ENCODE data around the gene PROZ. TPM values are rescaled to one million over a fixed set of nuclear protein-coding genes. Genes with fewer than 3 reads are reported as not detected.

The PROZ gene
- total RNA-seq, 1 experiment from 2014 or later, result not detected

- H3K79me2 ChIP-seq (ENCODE audit: insufficient read depth, low read length), result no peaks in the 10 kb centered on the region
- H3K4ac ChIP-seq (ENCODE audit: low read depth, low read length), result no peak overlapping the region
- H3K27ac ChIP-seq (ENCODE audit: insufficient read length, low read depth, low read length), result no peak overlapping the region
- H4K8ac ChIP-seq (replicated peaks; ENCODE audit: insufficient read length, low read depth, low read length), result no peak overlapping the region
- H2BK5ac ChIP-seq (ENCODE audit: insufficient read length, low read length), result no peak overlapping the region
- Mint-ChIP-seq H3K27ac (peak overlapping the region in 2 of 3 experiments; percentile 13 to 66; a peak in 3 of 7 replicates), H3K4me1 (peaks cover 12 to 18% of the 10 kb centered on the region in 2 experiments), H3K27me3 (ENCODE audit: low read depth) (no peaks in the 10 kb centered on the region), H3K36me3 (ENCODE audit: insufficient read depth in 1 of 3, low read depth in 3 of 3) (peaks cover 23 to 69% (median 42%) of the 10 kb centered on the region in 3 experiments; a peak in 6 of 7 replicates), H3K4me3 (no peak overlapping the region), H3K9me3 (no peaks in the 10 kb centered on the region)
- H2BK120ac ChIP-seq (ENCODE audit: low read depth, low read length, poor library complexity, severe bottlenecking), result no peak overlapping the region
- WGBS (ENCODE audit: extremely low coverage, insufficient read length, low lambda C conversion rate), result no CpG with 5 or more reads among the region's 34 CpGs
- H2BK12ac ChIP-seq (ENCODE audit: insufficient read length, low read depth, low read length), result no peak overlapping the region
- no peaks in the 10 kb centered on the region for H3K23me2 ChIP-seq (ENCODE audit: insufficient read length, low read depth, low read length, poor library complexity, severe bottlenecking)
- H3K9ac ChIP-seq (ENCODE audit: extremely low read depth, insufficient read length, low read length), result no peak overlapping the region
- no peak overlapping the region for H2BK20ac ChIP-seq (ENCODE audit: low read depth, low read length, poor library complexity, severe bottlenecking)
- H4K20me1 ChIP-seq (ENCODE audit: control insufficient read depth, insufficient read depth, insufficient read length), result no peaks in the 10 kb centered on the region
- H4K5ac ChIP-seq (ENCODE audit: insufficient read length, low read depth, low read length), result no peak overlapping the region
- no peaks in the 10 kb centered on the region for H3K4me1 ChIP-seq (ENCODE audit: insufficient read depth, low read length)
- no peak for DNase-seq
- H2AFZ ChIP-seq (ENCODE audit: low read length), result no peak overlapping the region
- no peak overlapping the region for H3K4me2 ChIP-seq (ENCODE audit: insufficient read depth, insufficient read length, low read length)
- H3K9me3 ChIP-seq (ENCODE audit: control insufficient read depth, low read depth, low read length), result no peaks in the 10 kb centered on the region
- no peak overlapping the region for H3K56ac ChIP-seq (ENCODE audit: insufficient read length, low read depth, low read length)
- H3K18ac ChIP-seq (ENCODE audit: insufficient read length, low read depth, low read length), result no peak overlapping the region
- no peaks in the 10 kb centered on the region for H3K79me1 ChIP-seq (ENCODE audit: insufficient read depth, low read depth, low read length, poor library complexity, severe bottlenecking)
- H3K23ac ChIP-seq (ENCODE audit: insufficient read length, low read depth, low read length), result no peak overlapping the region
- TF ChIP-seq, protein P1, sequence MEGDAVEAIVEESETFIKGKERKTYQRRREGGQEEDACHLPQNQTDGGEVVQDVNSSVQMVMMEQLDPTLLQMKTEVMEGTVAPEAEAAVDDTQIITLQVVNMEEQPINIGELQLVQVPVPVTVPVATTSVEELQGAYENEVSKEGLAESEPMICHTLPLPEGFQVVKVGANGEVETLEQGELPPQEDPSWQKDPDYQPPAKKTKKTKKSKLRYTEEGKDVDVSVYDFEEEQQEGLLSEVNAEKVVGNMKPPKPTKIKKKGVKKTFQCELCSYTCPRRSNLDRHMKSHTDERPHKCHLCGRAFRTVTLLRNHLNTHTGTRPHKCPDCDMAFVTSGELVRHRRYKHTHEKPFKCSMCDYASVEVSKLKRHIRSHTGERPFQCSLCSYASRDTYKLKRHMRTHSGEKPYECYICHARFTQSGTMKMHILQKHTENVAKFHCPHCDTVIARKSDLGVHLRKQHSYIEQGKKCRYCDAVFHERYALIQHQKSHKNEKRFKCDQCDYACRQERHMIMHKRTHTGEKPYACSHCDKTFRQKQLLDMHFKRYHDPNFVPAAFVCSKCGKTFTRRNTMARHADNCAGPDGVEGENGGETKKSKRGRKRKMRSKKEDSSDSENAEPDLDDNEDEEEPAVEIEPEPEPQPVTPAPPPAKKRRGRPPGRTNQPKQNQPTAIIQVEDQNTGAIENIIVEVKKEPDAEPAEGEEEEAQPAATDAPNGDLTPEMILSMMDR (conservative IDR thresholded peaks at IDR 0.05), result no peak
- no peak overlapping the region for H4K91ac ChIP-seq (ENCODE audit: insufficient read length, low read depth, low read length)
- no peak overlapping the region for H2BK15ac ChIP-seq (ENCODE audit: low read depth, low read length)
- no peak overlapping the region for H3K14ac ChIP-seq (ENCODE audit: insufficient read depth, low read length)
- H3T11ph ChIP-seq (ENCODE audit: low read length), result no peak overlapping the region
- no peaks in the 10 kb centered on the region for H3K27me3 ChIP-seq (ENCODE audit: insufficient read depth, low read length)
- no peak overlapping the region for H2AK5ac ChIP-seq (ENCODE audit: insufficient read length, low read length)
Measured at GRCh38 chr13:113171250-113172125, 13.0 kb downstream of the PROZ start.

Measured in H9 (cell line).